ENCODE data around the gene KIF19.

Gene KIF19

DNA sequence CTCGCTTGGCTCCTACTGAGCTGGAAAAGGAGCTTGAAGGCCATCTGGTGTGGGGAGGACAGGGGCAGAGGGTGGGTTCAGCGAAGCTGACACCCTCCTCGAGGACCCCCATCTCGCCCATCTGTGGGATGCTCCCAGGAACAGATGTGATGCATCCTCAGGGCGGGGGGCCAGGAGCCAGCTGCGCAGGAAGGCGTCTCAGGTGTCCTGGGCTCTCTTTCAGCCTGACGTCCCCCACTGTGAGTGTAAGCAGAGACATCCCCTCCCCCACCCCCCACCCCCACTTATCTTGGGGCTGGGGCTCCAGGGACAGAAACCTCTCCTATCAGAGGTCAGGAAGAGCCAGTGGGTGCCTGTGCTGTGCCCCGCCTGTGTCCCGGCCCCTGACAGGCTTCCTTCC, 16.2 kb downstream of the KIF19 start:
- no peak for DNase-seq (ENCODE audit: low read depth)

DNA sequence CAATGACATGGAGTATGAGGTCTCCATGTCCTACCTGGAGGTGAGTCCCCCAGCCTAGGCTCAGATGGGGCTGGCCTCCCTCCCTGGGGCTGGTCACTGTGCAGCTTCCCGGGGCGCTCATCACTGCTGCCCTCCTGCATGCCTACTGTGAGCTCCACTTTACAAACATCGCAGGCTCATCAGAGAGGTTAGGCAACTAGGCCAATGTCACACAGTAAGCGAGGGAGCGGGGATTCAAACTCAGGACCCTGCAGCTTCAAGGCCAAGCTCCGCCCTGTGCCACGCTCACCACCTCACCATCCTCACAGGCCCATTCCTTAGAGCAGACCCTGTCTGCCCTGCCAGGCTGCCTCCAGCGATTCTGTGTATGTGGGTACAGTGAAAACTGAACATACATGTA, 17.1 kb downstream of the KIF19 start:
- DNase-seq (ENCODE audit: low read depth), result no peak

DNA sequence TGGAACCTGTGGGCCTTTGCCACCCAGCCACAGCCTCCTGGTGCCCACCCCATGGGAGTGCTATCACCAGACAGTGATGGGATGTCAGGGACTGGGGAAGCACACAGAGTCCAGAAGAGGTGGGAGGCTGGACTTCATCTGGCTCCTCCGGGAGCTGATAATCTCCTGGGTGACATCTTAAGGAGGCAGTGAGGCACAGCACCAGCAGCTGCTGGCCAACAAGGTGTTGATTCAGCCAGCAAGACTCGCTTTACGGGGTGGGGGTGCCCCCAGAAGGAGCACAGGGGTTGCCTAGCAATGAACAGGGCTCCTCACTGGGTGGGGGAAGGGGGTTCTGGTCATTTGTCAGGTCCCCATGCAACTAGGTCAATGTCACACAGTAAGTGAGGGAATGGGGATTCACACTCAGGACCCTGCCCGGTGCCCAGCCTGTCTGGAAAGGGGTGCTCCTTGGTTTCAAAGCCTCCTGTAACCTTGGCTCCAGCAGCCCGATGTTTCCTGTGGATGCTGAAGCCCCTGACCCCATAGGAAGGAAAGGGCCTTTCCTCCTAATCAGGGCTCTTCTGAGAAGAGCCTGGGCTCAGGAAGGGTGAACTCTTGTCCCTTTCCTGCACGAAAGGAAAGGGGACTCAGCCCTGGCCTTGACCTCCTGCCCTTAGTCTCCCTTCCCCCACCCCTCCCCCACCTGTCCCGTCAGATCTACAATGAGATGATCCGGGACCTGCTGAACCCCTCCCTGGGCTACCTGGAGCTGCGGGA, 17.7 kb downstream of the KIF19 start:
- DNase-seq (ENCODE audit: low read depth), result no peak

DNA sequence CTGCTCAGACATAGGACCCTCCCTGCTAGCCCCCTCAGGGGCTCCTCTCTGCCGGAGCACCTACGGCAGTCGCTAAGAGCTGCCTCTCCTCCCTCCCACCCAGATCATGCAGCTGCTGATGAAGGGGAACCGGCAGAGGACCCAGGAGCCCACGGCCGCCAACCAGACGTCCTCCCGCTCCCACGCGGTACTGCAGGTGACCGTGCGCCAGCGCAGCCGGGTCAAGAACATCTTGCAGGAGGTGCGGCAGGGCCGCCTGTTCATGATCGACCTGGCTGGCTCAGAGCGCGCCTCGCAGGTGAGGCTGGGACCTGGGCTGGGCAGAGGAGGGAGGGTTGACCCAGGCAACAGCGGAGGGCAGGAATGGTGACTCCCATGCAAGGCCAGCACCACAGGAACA, 18.6 kb downstream of the KIF19 start:
- no peak for DNase-seq (ENCODE audit: low read depth)

DNA sequence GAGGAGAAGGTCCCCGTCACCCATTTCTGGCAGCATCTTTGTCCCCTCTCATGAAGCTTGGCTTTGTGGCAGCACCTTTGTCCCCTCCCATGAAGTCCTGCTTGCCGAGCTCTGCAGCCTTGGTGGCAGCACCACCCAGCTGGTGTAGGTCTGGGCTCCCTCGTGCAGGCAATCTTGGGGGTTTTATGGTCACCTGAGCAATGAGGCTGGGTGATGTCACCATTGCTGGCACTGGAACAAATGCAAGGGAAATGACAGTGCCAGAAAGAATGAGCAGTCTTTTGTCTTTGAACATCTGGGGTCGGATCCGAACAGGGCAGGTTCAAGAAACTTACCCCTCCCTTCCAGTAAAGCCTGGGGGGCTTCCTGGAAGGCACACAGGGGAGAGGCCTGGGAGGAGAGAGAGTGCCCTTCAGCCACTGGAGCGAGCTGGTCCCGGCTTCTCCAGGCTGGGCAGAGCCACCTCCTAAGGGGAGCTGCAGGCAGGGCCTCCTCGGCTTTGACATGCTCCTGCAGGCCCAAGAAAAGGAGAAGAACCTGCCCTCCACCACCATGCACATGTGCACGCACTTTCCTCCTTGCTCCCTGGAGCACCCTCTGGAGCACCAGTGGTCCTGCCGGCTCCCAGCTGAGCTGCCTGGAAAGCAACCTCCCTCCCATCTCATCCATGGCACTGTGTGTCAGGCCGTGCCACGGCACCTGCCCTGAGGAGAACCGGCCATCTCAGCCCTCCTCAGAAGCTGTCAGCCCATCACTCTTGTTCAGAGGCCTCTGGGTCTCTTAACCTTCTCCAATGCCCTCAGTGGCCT, 19.6 kb downstream of the KIF19 start:
- no peak for DNase-seq (ENCODE audit: low read depth)

DNA sequence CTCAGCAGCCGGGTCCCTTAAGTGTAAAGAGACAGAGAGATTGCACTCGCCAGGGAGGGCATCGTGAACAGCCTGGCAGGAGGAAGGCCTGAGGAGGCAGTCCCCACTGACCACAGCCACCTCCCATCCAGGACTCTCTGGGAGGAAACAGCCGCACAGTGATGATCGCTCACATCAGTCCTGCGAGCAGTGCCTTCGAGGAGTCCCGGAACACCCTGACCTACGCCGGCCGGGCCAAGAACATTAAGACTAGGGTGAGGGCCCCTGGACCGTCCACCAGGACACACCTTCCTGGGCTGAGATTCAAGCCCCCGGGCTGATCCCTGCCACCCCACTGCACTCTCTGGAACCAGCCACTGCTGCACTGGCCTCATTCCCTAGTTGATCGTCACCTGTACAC, 21.6 kb downstream of the KIF19 start:
- no peak for DNase-seq (ENCODE audit: low read depth)

DNA sequence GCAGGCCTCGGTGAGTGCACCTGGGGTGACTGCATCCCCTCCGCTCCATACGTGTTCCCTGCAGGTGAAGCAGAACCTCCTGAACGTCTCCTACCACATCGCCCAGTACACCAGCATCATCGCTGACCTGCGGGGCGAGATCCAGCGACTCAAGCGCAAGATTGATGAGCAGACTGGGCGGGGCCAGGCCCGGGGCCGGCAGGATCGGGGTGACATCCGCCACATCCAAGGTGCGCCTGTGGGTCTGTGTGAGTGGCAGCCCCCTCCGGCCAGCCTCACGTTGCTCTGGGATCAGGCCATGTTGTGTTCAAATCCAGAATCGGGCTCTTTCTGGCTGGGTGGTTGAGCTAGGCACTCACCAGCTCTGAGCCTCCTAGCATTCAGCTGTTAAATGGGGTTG, 23.1 kb downstream of the KIF19 start:
- DNase-seq (ENCODE audit: low read depth), result no peak

DNA sequence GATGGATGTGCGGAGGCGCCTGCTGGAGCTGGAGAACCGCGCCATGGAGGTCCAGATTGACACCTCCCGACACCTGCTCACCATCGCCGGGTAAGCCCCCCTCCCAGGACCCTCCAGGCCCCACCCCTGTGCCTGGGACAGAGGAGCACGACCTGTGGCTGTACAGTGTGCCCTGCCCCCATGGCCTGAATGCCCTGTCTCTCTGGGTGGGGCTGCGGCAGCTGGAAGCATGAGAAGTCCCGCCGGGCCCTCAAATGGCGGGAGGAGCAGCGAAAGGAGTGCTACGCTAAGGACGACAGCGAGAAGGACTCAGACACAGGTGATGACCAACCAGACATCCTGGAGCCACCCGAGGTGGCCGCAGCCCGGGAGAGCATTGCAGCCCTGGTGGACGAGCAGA, 24.5 kb downstream of the KIF19 start:
- no peak for DNase-seq (ENCODE audit: low read depth)

DNA sequence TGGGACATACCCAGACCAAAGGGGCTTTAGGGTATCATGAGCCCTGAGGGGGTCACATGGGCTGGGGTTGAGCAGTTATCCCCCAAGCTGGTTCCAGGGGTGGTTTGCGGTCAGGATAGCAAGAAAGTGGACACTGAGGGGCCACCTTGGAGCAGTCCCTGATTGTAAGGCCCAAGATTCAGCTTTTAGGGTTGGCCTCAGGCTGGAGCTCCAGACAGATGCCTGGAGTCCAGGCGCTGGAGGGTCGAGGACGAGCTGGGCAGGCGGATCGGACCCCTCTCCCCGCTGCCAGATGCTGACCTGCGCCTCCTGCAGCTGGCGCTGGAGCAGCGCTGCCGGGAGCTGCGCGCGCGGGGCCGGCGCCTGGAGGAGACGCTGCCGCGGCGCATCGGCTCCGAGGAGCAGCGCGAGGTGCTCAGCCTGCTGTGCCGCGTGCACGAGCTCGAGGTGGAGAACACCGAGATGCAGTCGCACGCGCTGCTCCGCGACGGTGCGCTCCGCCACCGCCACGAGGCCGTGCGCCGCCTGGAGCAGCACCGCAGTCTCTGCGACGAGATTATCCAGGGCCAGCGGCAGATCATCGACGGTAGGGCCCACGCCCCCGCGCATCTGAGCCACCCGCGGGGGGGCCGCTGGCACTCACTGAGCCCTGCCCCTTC, 25.7 kb downstream of the KIF19 start:
- DNase-seq (ENCODE audit: low read depth), result no peak

DNA sequence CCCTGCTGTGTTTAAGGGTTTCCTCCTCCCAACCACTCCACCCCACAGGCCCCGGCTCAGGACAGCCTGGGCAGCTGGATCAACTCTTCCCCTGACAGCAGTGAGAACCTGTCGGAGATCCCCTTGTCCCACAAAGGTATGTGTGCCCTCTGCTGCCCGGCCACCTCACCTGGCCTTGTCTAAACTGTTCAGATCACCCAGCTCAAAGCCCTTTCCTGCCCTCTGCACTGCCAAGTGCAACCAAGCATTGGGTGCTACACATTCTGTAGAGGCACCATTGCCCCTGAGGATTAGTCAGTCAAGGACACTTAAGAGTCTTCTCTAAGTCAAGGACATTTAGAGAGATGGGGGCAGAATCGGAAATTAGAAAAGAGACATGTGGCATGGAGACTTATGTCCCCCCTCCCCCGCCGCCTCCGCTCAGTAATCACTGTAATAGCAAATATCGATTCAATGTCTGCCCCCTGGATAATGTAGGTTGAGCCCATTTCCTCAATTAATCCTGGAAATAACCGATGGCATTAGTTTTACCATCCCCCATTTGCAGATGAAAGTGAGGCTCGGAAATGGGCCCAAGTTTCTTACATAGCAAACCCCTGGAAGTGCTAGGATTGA, 27.5 kb downstream of the KIF19 start:
- no peak for DNase-seq (ENCODE audit: low read depth)

DNA sequence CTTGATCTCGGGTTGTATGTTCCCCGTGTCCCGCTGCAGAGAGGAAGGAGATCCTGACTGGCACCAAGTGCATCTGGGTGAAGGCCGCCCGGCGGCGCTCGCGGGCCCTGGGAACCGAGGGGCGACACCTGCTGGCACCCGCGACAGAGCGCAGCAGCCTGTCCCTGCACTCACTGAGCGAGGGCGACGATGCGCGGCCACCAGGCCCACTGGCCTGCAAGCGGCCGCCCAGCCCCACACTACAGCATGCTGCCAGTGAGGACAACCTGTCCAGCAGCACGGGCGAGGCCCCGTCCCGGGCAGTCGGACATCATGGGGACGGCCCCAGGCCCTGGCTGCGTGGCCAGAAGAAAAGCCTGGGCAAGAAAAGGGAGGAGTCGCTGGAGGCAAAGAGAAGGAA, 28.1 kb downstream of the KIF19 start:
- peak; percentile 40 for DNase-seq (ENCODE audit: low read depth)

DNA sequence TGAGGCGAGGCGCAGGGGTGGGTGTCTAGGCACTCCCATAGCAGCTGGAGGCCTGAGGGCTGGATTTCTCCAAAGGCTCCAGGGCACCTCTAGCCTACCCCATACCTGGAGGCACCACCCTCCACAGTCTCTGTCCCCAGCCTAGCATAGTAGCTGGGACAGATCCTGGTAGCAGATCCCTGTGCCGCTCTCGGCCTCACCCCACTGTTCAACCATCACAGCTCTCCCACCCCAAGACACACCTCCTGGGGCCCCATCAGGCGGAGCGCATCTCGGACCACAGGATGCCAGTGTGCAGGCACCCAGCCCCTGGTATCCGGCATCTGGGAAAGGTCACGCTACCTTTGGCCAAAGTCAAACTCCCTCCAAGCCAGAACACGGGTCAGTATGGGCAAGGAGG, 28.5 kb downstream of the KIF19 start:
- DNase-seq (ENCODE audit: low read depth), result no peak

DNA sequence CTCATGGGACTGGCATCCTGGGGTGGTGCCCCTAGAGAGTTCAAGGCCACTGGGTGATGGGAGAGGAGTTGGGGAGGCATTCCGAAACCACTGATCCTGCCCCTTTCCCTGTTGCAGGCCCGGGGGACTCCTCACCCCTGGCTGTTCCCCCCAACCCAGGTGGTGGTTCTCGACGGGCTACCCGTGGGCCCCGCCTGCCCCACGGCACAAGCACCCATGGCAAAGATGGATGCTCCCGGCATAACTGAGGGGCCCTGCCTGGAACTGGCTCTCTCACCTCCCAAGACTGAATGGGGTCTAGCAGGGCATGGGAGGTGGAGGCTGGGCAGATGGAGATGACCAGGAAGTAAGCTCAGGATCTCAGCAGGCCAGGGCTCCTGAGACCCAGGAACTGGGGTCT, 29.0 kb downstream of the KIF19 start:
- DNase-seq (ENCODE audit: low read depth), result no peak

DNA sequence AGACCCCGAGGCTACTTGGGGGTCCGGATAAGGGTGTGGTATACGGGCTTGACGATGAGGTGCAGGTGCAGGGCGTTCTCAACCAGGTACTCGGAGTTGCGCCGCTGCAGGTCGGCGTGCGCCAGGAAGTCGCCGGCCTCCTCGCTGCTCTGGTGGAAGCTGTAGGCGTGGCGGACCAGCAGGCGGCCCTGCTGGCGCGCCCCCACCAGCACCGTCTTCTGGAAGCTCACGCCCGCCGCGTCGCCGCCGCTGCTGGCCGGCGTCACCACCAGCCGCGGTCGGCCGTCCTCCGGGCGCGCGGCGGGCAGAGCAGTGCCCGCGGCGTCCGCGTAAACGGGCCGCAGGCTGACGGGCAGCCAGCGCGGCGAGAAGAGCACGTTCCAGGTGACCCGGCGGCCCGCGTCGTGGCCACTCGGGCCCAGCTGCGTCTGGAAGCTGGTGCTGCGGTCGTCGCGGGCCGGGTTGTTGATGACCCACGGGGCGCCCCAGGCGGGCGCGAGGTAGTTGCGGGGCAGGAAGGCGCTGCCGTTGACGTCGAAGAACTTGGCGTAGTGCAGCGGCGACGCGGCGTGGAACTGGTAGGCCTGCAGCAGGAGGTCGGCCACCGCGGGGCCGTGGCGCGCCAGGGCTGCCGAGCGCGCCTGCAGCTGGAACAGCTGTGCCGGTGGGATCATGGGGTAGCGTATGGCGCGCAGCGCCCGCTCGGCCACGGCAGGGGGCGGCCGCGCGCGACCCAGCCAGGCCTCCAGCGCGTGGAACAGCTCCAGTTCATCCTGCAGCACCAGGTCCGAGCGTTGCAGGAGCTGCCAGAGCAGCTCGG, 30.8 kb downstream of the KIF19 start:
- DNase-seq (ENCODE audit: low read depth), result no peak

DNA sequence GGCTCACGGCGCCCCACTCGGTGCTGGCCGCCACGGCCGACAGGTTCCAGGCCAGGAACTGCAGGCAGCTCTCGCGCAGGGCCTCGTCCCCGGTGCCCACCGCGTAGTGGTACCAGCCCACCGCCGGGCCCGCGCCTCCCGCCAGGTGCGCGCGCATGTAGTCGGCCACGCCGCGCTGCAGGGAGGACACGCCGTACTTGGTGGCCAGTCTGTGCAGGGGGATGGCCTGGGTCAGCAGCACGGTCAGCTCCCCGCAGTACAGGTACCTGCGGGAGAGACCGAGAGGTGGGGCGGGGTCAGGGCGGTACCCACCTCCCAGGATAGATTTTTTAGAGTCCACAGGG, 31.4 kb downstream of the KIF19 start:
- DNase-seq (ENCODE audit: low read depth), result no peak

DNA sequence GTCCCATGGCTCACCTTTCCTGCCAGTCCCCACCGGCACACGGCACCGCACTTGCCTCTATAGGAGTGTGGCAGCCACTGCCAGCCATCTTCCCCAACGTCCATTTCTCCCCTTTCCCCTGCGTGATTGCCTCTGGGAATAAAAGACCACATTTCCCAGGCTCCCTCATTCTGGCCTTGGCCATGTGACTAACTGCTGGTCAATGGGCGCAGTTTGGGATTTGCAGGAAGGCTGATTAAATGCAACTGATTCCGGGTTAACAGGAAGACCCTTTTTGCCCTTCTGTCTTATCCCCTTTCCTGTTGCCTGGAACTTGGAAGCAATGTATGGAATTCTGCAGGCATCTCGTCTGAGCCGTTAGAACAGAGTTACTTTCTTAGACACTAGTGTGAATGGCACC, 32.7 kb downstream of the KIF19 start:
- no peak for DNase-seq (ENCODE audit: low read depth)

DNA sequence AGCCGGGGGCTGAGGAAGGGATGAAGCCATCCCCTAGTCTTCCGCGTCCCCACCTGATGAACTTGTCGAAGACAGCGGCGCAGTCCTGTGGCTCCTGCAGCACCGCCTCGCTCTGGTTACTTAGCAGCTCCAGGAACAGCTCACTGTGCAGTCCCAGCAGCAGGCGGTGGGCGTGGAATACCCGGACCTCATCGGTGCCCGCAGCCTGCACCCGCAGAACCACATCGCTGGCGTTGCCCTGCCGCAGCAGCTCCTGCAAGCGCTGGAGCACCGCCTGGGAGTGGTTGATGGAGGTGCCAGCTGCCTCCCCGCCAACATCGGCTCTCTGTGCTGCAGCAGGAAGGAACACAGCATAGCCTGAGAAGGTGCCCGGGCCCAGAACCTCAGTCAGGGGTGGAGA, 33.9 kb downstream of the KIF19 start:
- no peak for DNase-seq (ENCODE audit: low read depth)

DNA sequence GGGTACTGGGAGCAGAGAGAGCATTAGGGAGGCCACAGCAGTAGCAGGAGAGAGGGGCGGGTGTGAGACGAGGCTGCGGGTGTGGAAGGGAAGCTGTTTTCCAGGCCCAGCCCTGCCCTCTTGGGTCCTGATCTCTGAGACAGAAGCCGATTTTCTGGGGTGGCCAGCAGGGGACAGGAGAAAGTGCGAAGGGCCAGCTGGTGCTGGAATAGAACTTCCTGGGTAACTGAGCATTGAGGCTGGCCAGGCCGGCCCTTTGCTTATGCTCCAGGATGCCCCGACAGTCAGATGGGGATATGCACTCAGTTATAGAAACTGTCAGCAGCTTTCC, 34.8 kb downstream of the KIF19 start:
- no peak for DNase-seq (ENCODE audit: low read depth)

DNA sequence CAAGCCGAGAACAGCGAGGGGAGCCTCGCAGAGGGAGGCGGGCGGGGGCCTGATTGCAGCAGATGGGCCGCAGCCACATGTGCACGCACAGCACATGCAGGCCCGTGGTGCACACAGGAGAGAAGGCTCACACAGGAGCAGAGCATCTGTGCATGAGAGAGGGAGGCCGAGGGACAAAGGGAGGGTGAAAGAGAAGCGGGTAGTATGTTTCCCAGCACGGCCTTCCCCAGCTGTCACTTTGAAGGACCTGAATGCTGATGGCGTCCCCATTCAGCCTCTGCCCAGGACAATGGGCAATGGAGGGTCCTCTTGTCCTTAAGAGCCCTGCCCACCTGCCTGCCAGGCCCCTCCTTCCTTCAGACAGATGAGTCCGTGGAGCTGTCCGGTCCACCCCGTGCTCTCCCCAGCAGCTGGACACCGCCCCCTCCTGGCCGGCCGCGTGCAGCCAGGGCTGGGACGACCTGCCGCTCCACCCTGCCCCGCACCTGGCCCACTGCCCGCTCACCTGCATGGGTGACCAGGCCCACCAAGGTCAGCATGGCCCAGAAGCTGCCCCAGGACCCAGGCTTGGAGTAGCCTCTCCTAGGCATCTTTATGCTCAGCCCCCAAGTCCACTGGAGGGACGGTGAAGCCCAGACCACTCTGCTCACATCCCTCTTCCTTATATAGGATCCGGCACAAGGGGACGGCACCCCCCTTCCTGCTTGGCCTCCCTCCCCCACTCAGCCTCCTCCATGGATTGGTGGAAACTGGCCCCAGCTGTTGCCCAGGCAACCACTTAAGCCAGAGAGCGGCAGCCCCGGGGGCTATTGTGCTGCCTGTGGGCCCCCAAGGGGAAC, 35.4 kb downstream of the KIF19 start, which contains the start of gene BTBD17:
Gene BTBD17, minus strand, starts transcription at position 639 of the 839 bp plus-strand sequence. Its CDS starts 49 bp downstream, at position 590.
- DNase-seq (ENCODE audit: low read depth), result no peak

DNA sequence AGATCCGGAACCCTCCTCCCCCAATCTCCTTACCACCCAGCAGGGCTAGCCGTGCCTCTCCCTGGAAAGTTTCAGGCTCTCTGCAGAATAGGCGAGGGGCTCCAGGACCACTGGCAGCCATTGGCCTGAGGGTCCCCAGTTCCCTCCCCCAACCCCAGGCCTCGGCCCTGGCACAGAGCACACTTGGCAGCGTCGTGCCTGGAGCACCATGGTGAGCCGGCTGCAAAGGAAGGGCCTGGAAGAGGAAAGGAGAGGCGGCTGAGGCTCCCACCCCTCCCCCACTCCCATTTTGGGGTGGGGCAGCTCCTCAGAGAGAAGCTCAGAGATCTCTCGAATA, 36.0 kb downstream of the KIF19 start:
- no peak for DNase-seq (ENCODE audit: low read depth)

DNA sequence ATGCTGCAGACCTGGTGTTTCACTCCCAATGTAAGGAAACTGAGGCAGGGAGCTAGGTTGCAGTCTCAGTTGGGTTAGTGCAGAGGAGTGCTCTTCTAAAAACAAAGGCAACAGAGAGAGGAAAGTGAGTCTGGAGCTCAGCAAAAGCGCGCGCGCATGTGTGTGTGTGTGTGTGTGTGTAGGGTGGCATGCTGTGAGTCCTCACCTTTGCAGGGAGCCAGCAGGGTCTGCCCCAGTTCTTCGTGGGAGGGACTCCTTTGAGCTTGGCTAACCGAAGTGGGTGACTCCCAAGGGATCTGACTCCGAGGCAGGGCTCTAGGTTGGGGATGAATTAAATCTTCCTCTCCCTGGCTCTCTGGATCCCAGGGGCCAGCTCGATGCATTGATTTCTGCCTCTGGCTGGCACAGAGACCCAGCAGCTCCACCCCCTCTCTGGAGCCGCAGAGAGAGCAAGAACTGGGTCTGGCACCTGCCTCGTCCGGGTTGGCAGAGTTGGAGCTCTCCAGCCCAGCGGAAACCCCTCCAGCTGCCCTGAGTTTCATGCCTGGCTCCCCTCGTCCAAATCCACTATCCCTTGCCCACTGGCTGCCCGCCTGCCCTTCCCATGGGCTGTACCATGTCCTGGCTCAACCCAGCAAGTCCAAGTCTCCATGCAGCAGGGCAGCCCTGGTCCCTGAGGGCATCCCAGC, 36.9 kb downstream of the KIF19 start:
- DNase-seq (ENCODE audit: low read depth), result no peak

Measured in stimulated activated CD8-positive, alpha-beta memory T cell treated with anti-CD3 and anti-CD28 coated beads, Interleukin-15, amount 100 ng/mL, for 24 hours (primary cell).